Embryonic facial prominence (tissue), 1 donor: Measurements from ENCODE around the gene IPP.
A peak's percentile ranks its signal among the peaks of the same experiment; 100 is the strongest.
"Not testable (repeated sequence)": the region's sequence is repeated elsewhere in the genome, so short reads cannot be mapped to it uniquely, and the experiment has no call there.

ENCODE experiments used
- DNase-seq: peaks from one replicate; pipeline ENCODE4 v3.0.0-alpha.2; 2016; ENCODE audit errors: extremely low spot score

The IPP gene

DNA sequence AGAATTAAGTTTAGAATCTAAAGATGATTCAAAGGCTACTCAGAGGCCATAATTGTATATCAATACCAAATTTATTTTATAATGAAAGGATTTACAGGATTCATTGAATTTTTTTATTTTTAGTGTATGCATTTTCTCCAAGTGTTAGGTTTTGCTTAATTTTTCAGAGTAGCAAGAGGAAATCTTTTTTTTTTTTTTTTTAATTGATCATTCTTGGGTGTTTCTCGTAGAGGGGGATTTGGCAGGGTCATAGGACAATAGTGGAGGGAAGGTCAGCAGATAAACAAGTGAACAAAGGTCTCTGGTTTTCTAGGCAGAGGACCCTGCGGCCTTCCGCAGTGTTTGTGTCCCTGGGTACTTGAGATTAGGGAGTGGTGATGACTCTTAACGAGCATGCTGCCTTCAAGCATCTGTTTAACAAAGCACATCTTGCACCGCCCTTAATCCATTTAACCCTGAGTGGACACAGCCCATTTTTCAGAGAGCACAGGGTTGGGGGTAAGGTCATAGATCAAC is 10.8 kb downstream of the IPP start:
- DNase-seq = not testable (repeated sequence)

DNA sequence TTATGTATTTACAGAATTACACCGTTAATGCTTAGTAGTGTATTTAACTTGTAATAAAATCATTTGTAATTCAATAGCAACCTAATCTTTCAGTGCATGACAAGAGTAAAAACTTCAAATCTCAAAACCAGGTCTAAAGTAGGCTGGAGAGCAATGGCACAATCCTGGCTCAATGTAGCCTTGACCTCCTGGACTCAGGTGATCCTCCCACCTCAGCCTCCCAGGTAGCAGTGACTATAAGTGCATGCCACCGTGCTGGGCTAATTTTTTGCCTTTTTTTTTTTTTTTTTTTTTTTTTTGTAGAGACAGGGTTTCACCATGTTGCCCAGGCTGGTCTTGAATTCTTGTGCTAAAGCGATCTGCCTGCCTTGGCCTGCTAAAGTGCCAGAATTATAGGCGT is 11.3 kb downstream of the IPP start:
- no peak for DNase-seq

DNA sequence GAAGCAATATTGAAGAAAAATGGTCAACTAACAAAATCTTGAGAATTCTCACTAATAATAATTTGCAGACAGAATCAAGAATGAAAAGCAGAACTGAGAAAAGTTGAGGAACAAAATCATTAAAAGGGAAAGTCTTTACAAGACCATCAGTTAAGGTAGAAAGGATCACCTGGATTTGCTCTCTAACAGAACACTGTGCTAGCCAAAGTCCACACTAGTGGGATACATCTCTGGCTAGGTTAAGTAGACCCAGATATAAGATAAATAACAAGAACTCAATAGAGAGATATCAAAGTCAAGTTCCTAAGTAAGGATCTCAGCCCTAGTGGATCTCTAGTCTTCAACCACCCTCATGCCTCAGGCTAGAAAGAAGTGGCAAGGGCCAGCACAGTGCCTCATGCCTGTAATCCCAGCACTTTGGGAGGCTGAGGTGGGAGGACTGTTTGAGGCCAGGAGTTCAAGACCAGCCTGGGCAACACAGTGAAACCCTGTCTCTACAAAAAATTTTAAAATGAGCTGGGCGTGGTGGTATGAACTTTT is 19.6 kb downstream of the IPP start:
- DNase-seq = no peak

DNA sequence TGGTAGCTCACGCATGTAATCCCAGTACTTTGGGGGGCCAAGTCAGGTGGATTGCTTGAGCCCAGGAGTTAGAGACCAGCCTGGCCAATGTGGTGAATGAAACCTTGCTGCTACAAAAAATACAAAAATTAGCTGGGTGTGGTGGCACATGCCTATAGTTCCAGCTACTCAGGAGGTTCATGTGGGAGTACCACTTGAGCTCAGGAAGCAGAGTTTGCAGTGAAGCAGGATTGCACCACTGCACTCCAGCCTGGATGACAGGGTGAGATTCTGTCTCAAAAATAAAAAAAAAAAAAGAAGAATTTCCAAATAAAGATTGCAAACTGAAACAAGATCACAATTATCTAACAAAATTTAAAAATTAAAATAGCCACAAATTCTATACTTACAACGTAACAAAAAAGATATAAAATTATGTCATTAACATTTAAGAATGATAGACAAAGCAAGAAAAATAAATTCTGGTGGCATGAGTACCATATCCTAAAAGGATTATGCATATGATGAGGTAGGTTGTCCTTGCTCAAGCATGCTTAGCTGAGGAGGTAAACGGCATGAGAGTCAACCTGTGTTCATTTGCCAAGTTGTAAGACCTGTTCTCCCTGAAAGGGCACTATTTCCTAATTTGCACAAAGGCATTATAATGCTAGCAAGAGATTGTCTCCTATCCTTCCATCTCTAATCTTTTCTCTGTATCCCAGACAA is 20.2 kb downstream of the IPP start:
- DNase-seq = no peak

DNA sequence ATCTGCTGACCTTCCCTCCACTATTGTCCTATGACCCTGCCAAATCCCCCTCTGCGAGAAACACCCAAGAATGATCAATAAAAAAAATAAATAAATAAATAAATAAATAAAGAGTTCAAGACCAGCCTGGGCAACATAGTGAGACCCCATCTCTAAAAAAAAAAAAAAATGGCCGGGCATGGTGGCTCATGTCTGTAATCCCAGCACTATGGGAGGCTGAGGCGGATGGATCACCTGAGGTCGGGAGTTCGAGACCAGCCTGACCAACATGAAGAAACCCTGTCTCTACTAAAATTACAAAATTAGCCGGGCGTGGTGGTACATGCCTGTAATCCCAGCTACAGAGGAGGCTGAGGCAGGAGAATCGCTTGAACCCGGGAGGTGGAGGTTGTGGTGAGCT is 24.4 kb downstream of the IPP start:
- DNase-seq = not testable (repeated sequence)

DNA sequence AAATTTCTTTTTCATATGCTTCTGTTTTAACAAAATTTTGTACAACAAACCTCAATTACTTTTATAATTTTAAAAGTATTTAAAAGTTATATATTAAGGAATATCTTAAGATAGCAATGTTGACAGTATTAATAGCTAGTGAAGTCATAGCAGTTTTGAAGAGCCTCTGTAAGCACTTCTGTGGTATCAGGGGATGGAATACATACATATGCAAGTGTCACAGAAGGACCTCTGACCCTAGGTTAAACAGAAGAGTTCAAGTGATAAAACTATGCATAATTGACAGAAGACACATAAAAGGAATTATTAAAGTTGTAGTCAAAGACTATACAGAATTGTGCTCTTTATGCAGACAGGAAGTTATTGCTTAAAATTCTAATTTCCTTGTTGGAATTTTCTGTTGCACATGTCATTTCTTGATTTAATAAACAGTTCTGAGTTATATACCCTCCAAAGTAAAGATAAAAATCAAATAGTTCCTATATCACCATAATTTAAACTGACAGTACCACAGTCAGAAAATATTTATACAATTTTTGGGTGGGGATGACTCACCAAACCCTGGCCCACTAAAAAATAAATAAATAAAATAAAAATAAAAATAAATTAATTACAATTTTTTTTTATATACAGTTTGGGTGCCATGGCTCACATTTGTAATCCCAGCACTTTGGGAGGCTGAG is 27.1 kb downstream of the IPP start:
- DNase-seq = no peak

DNA sequence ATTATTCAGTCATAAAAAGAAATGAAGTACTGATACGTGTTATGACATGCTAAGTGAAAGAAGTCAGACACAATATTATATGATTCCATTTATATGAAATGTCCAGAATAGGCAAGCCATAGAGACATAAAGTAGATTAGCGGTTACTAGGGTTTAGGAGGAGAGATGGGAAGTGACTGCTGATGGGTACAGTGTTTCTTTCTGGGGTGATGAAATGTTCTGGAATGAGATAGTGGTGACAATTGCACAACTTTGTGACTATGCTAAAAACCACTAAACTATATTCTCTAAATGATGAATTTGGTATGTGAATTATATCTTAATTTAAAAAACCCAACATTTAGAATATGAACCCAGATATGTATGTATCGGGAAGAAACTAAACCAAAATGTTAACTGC is 27.6 kb downstream of the IPP start:
- no peak for DNase-seq

DNA sequence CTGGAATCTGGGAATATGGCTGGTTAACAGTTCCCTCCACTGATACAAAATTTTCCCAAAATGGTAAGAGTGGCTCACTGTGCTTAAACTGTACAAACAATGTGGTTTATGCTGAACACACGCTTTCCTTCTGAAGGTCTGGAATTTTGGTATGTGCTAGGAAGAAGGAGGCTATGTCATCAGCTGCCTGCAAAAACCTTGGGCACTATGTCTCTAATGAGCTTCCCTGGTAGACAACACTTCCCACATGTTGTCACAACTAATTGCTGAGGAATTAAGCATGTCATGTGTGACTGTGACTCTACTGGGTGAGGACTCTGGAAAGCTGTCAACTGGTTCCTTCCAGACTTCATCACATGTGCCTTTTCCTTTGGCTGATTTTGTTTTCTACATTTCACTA is 29.2 kb downstream of the IPP start:
- no peak for DNase-seq

DNA sequence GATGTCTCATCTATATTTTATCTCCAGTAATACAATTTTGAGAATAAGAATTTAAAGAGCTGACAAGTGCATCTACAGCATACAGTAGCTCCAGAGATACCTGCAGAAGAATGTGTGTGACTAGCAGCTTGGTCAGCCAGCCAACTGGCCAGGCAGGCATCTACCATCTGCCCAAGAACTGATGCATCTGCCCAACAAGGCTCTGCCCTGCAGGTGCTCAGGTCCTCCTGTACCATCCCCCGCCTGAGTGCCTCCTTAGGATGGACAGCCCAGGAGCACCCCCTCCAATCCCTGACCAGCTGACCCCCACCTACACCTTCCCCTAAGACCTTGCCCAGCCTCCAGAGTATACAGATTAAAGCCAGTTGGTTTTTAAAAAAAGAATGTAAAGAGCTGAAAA is 32.2 kb downstream of the IPP start:
- no peak for DNase-seq

DNA sequence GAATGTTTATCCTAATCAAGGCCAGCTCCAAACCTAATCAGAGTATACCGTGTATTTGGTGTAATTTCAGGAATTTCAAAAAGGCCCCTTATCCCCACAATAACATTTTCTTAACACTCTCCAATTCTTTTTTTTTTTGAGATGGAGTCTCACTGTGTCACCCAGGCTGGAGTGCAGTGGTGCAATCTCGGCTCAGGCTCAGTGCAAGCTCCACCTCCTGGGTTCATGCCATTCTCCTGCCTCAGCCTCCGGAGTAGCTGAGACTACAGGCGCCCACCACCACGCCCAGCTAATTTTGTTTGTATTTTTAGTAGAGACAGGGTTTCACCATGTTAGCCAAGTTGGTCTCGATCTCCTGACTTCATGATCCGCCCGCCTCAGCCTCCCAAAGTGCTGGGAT is 33.1 kb downstream of the IPP start:
- not testable (repeated sequence) for DNase-seq

DNA sequence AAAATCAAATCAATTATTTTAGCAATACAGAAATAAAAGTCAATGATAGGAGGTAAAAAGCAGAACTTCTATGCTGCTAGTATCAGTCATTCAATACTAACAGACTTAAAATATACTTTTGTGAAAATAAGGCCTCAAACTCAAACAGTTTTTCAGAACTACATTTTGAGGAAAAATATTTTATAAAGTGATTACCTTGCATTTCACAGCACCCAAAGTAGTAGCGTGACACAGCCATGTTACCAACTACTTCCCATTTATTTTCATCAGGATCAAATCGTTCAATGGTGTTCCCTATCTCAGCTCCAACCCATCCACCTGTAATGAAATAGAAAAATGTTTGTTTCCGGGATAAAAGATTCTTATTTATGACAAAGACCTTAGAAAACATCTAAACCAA is 33.8 kb downstream of the IPP start:
- no peak for DNase-seq

DNA sequence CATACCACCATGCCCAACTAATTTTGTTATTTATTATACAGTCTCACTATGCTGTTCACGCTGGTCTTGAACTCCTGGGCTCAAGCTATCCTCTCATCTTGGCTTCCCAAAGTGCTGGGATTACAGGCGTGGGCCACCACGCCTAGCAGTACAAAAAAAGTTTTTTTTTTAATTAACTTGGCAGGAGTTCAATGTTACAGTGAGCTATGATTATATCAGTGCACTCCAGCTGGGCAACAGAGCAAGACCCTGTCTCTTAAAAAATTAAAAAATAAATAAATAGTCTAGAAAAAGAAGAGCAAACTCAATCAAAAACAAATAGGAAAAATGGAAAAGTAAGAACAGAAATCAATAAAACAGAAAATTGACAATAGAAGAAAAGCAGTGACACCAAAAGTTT is 36.7 kb downstream of the IPP start:
- no peak for DNase-seq

DNA sequence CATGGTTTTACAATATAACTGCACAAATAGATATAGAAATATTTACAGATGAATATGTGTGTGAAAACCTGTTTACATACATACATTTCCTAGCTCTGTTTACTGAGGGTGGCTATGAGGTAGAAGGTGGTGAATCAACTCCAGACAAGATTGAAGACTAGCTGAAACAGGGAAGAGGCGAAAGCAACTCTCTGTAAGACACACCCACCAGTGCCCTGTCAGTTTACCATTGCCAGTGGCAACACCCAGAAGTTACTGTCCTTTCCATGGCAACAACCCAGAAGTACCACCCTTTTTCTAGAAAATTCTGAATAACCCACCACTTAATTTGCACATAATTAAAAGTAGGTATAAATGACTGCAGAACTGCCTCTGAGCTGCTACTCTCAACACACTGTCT is 45.8 kb downstream of the IPP start:
- DNase-seq = no peak

DNA sequence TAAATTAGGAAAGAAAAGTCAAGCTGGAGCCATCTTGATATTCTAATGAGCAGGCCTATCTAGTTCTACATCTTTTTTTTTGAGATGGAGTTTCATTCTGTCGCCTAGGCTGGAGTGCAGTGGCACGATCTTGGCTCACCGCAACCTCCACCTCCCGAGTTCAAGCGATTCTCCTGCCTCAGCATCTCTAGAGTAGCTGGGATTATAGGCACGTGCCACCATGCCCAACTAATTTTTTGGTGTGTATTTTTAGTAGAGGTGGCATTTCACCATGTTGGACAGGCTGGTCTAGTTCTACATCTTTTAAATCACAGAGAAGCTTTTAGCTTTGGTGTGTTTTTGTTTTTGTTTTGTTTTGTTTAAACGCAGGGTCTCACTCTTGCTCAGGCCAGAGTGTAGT is 55.6 kb downstream of the IPP start:
- no peak for DNase-seq

DNA sequence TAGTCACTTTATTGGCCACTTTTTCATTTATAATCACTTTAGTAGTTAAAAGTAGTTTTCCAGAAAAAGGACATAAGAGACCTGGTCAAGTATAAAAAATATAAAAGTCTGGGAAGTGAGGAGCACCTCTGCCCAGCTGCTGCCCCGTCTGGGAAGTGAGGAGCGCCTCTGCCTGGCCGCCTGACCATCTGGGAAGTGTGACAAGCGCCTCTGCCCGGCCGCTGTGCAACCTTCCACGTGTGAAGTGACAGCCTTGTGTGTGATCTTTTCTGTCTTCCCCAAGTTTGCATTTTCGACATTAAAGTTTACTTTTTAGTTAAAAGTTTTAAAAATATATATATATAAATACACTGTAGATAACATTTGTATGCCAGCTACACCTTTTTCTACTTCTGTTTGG is 56.6 kb downstream of the IPP start:
- DNase-seq = not testable (repeated sequence)

DNA sequence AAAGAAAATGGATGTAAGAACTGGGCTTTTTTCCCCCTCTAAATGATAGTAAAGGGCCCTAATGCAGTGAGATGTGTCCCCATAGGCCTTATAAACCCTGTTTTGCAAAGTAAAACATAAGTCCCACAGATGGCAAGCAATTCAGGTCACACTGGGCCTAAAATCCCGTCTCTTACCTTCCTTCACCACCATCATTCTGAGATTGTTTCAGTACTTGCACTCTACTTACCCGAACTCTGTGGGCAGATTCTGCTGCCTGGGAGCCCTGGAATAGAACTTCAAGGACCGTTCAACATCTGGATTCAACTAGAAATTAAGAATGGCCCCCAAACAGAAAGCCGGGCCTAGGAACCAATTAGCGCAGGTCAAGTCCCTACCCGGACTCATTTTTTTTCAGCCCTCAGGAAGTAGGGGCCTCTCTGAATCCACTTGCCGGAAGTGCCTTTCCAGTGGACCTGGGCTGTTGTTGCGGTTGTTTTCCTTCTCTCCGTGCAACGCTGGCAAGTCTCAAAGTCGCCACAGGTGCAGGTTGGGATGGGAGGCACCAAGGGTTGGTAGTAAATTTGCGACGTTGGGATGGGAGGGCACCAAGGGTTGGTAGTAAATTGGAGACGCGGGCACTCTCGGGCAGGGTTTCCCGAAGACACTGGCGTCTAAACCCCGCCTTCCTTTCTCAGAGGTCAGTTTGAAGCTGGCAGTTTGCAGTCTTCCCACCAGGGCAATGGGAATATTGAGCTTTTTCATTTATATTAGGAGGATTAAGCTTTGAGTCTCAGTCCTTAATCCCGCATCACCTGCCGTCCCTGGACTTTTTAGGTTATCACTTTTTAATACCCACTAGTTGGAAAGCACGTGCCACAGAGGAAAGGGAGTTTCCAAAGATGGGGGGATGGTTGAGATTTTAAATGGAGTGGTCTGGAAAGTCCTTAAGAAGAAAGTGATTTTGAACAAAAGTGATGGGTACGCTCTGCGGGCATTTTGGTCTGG is 62.4 kb downstream of the IPP start, which contains the start of gene TMEM69:
Gene TMEM69, plus strand, starts transcription at position 428 of the 987 bp plus-strand sequence. CDS start 2,888 bp downstream, outside the sequence.
- peak; percentile 84 for DNase-seq

DNA sequence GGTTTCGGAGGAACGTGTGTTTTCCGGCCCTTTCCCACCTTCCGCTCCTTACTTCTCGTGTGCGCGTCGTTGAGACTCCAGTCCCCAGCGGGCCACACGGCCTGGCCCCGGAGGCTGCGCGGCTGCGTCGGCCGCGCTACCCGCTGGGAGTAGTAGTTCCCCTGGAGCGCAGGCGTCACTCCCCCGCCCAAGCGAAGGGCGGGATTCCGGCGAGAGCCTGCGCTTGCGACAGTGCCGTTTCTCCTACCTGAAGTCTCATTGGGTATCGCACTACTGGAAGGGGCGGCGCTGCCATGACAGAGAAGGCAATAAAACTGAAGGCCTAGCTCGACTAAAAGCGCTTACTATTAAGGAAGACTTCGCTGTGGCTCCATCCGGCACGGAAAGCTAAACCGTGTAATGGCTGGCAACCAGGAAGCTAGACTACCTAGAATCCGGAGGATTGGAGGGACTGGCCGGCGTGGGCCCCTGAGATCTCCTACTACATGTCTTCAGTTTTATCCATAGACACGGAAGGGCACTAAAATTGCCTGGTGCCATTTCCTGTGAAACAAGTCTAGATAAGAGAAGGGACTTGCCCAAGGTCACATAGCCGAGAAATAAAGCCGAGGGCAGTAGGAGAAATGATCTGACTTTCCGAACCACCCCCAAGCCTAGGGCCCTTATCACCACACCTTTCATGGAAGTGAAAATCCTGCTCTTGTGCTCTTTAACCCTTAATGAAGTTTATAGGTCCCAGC is 63.3 kb downstream of the IPP start:
- peak; percentile 97 for DNase-seq

DNA sequence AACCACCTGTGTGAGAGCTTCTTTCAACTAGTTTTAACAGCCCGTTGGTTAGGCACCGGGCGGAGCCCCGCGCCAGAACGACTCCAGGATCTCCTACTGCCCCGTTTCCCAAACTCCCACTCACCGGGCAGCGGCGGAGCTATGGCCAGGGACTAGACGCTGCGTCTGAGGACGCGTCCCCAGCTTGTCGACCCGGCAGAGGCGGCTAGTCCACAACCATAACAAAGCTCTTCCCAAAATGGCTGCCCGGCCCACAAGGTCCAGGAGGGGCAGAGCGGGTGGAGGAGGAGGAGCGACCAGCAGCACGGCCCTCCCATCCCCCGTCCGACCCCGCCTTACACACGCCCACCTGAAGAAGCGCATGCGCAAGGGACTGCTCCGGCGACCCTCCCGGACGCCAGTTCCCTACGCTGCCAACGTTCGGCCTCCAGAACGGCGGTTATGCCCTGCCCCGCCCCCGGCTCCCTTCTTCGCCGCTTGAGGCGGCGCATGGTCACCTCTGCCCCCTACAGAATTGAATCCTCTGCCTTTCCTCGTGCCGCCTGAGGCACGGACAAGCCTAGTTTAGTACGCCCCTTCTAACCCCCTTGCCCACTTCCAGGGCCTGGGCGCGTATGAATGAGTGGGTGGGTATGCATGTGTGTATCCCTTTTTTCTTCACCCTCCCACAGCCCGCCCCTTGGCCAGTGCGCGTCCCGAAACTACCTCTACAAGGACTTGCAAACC is 64.0 kb downstream of the IPP start, which contains the start of gene GPBP1L1:
Gene GPBP1L1, minus strand, starts transcription at position 246 of the 726 bp plus-strand sequence. CDS start 27,446 bp downstream, outside the sequence.
- peak; percentile 96 for DNase-seq

DNA sequence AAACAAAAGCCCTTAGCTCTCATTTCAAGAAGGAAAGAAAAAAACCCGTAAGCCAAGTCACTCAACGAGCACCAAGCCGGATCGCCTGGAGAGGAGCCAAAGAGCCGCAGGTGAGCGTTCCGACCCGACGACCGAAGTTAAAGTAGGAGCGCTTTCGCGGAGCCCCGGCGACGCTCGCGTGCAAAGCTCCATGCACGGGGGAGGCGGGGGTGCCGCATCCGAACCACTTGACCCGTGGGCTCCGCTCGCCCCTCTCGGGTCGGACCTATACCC is 64.5 kb downstream of the IPP start:
- no peak for DNase-seq

DNA sequence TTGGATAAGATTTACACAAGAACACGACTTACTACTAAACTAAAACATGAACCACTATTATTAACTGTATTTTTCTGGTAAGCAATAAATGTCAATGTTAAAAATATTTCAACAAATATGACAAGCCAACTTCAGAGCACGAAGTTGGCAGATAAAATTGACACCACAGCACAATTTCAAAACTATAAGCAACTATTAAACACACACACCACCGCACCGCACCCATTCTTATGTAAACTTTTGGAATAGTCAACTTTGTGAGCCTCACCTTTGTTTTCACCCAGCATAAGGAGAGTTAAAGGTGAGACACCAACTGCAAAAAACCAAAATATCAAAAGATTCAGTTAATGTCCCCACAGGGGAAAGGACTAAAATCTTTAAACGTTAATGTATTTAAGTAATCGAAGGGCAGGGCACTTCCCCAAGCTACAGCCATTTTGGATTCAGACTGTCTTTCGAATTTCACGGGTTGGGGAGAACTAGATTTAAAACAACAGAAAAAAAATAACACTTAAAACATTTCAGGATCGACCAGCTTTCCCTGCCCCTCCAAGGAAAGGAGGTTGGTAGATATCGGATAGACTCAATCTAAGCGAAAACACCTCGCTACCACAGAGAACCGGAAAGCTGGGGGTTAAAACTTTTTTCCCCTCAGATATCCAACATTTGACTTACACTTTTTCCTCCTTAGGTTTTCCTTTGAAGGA is 65.0 kb downstream of the IPP start:
- no peak for DNase-seq
